Fibroblast of villous mesenchyme (primary cell): ENCODE measurements around the gene TDP1. TPM values are rescaled to one million over a fixed set of nuclear protein-coding genes. Genes with fewer than 3 reads are reported as not detected.

Experiments used
- DNase-seq: peaks from one replicate; pipeline ENCODE4 v3.0.0-alpha.2; 2010; ENCODE audit warnings: low read depth
- H3K4me3 ChIP-seq: 2 replicates; pipeline ENCODE4 v1.5.1; 2011; ENCODE audit warnings: low read depth, mild to moderate bottlenecking, low read length
- CTCF ChIP-seq: IDR thresholded peaks from 2 replicates; pipeline ENCODE4 v1.5.1; 2012; ENCODE audit warnings: low read depth, mild to moderate bottlenecking, low read length; ENCODE audit not compliant: insufficient read depth
- total RNA-seq: library from RNA; depleted of rRNA; stranded (reverse); fragments of >200 nt; gene quantifications from 2 replicates; pipeline ENCODE4 v1.2.3, GENCODE V29; 2012

Gene TDP1
- total RNA-seq, 1 donor = 24.2 TPM

- H3K4me3 ChIP-seq = no peak overlapping the region
- no peak for DNase-seq
- no peak for TF ChIP-seq CTCF
Observed at GRCh38 chr14:89963288-89963978, 7.7 kb downstream of the TDP1 start.

GRCh38 chr14:89965839-89966238 lies 10.1 kb downstream of the TDP1 start:
- no peak overlapping the region for H3K4me3 ChIP-seq

GRCh38 chr14:89973234-89973823 lies 17.6 kb downstream of the TDP1 start:
- H3K4me3 ChIP-seq = no peak overlapping the region
- peak; percentile 93 for TF ChIP-seq CTCF
- DNase-seq = peak; percentile 77

More at GRCh38 chr14:89965839-89966238, 10.1 kb downstream of the TDP1 start:
- no peak for DNase-seq
- no peak for TF ChIP-seq CTCF

GRCh38 chr14:89977668-89978067 lies 21.9 kb downstream of the TDP1 start:
- no peak overlapping the region for H3K4me3 ChIP-seq
- TF ChIP-seq CTCF = no peak
- DNase-seq = no peak

- no peak for TF ChIP-seq CTCF
- no peak overlapping the region for H3K4me3 ChIP-seq
- DNase-seq = no peak
Observed at GRCh38 chr14:89978656-89979055, 22.9 kb downstream of the TDP1 start.

GRCh38 chr14:89983375-89983774 lies 27.6 kb downstream of the TDP1 start:
- no peak for TF ChIP-seq CTCF
- no peak for DNase-seq
- H3K4me3 ChIP-seq = no peak overlapping the region
